GM18520 (cell line): ENCODE measurements around the gene RPS3.
"Not testable (repeated sequence)": the region's sequence is repeated elsewhere in the genome, so short reads cannot be mapped to it uniquely, and the experiment has no call there.

Source experiments
- ATAC-seq: cut with Tn5 transposase; IDR thresholded peaks from one replicate; pipeline ENCODE4 v1.9.1; 2021; ENCODE audit not compliant: unreplicated experiment

Gene RPS3

GRCh38 chr11:75413146-75413545 lies 13.8 kb downstream of the RPS3 start:
- ATAC-seq: not testable (repeated sequence)

DNA sequence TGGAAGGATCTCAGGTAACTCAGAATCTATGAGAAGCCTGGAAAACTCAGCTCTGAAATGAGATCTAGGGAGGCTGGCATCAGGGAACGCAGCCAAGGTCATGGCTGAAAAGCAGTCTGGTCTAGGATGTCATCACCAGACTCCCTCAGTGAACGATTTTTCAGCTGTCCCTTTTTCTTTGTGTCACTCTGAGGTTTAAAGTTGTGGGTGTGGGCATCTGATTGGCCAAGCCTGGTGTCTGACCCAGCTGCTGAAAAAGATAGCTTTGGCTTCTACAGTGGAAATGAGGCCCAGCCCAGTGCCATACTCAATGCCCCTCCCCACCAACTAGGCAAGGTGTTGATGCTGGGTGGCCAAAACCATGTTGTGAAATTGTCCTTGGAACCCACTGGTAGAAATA lies 14.5 kb downstream of the RPS3 start:
- no peak for ATAC-seq

- ATAC-seq: no peak
Observed at GRCh38 chr11:75420224-75421034, 21.1 kb downstream of the RPS3 start.

GRCh38 chr11:75421035-75421602 lies 21.8 kb downstream of the RPS3 start:
- no peak for ATAC-seq

GRCh38 chr11:75421902-75422247 lies 22.6 kb downstream of the RPS3 start:
- ATAC-seq: no peak

DNA sequence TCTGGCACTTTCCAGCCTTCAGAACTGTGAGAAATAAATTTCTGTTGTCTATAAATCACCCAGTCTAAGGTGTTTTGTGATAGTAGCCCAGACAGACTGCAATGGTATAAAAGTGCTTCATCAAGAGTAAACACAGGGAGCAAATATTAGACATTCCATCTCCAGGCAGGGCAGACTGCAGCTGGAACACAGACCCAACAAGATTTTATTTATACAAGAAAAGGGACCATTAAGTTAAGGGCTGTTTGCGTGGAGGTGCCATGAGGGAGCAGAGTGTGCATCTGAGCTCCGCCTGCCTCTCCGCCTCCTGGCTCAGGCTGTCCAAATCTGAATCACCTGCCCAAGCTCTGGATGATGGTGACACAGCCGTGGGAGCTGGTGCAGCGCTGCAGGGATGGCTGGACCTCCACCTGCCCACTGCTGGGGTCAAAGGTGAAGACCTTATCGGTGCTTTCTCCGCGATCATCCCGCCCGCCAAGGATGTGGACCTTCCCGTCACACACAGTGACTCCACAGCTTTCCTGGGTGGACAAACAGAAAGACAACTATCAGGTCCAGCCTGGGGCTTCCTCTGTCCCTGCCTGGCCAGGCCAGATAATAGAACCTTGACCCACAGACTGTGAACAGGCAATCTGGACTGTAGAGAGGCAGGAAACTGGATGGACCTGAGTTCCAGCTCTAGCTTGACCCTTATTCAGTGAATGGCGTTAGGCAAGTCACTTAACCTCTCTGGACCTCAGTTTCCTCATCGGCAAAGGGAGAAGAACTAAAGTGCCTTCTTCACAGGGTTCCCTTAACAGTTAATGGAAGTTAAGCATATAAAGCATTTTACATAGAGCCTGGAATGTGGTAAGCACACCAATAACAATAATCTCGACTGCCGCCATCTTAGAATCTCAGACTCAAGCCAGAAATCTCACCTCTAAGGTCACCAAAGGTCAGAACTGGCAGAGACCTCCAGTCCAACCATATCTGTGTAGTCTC lies 23.2 kb downstream of the RPS3 start:
- no peak for ATAC-seq

DNA sequence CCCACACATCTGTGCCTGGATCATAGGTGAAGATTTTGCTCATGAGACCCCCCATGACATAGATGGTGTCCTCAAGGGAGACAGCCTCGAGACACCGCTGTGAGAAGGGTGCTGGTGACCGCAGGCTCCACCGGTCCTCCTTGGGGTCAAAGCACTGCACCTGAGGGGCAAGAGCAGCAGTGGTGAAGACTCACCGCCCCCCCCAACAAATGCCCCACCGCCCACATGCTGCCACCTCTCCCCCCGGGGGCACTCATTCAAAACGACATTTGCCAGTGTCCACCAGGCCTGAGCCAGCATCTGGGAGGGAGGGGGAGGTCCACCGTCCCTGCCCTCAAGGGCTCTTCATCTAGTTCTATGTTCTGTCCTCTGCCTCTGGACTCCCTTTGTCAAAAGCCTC lies 24.4 kb downstream of the RPS3 start:
- ATAC-seq: no peak

DNA sequence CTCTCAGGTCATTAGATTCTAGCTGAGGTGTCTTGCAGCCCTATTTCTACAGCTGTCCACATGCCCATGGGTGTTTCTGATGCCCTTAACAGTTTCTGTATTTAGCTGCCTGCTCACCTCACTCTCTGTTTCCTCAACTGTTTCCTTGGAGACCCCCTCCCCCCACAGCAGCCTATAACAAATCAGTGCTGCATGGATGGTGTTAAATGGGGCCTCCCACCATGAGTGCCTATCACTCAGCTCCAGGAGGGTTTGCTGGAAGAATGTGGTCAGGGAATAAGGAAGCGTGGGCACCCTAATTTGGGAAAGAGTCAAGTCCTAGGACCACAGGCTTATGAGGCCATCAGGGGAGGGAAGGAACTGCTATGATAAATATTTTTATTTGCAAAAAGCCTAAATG lies 25.1 kb downstream of the RPS3 start:
- no peak for ATAC-seq

DNA sequence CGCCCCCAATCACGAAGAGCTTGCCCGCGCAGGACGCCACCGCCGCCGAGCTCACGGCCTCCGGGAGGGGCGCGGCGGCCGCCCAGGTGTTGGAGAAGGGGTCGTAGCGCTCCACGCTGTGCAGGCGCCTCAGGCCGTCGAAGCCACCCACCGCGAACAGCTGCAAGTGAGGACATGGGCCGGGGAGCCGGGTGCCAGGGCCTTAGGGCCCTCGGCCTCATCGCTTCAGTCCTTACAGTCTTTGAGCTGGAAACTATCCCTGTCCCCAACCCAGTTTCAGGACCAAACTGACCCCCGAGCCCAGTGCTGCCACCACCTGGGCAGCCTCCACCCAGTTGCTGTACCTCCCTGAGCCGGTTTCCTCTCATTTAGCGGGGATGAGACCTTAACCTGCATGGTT lies 26.1 kb downstream of the RPS3 start:
- ATAC-seq: no peak

DNA sequence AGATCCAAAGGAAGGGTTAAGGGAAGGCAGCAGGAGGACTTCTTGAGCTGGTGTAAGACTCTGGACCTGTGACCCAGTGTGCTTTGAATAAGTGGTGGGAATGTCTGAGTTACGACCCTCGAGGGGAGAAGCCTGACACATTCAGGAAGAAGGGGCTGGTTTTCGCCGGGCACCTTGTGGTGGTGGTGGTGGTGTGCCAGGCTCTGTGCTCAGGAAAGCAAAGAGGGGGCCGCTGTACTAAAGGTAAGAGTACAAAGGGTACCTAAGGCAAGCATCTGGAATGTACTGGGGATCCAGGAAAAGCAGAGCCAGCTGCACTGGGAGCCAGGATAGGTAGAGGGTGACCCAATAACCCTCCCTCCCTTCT lies 27.4 kb downstream of the RPS3 start:
- no peak for ATAC-seq

DNA sequence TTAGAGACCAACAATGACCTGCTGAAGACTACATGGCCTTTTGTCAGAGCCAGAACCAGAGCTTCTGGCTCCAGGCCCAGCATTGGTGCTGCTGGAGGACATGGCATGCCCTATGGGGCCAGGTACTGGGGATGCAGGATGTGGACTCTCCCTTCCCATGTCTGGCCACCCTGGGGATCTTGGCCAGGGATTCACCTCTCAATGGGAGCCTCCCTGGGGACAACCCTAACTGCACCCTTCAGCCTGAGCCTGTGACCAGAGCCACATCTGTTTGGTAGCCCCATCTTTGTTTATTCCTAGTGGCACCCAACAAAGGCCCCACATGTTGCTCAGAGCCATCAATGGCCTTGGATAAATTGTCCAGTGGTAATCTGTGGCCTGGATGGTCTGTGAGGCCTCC lies 27.9 kb downstream of the RPS3 start:
- ATAC-seq: no peak

GRCh38 chr11:75428281-75428724 lies 29.0 kb downstream of the RPS3 start:
- peak; percentile 50 for ATAC-seq

DNA sequence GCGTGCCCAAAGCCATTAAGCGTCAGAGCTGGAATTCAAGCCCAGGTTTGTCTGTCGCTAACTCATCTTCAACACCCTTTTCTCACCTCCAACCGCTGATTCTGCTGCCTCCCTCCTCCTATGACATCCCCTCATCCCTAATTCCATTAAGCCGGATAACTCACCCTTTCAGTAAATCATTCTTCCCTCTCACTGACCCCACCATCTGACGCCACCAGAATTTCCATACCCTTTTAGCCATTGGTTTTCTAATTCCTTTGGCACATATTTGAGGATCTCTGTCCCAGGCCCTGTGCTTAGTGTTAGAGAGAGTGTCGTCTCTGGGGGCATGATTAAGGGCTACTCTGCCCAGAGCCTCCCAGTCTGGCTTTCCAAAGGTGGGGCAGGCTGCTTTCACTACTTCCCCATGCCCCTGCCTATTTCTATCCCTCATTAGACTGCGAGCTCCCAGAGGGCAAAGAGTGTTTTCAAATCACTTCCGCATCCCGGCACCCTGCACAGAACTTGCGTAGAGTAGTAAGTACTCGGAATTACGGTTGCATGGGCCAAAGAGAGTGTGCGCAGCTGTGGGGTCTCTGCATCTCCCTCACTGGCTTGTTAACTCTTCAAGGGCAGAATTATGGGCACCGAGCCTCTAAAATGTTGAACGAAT lies 29.8 kb downstream of the RPS3 start:
- ATAC-seq: no peak

- ATAC-seq: no peak
Observed at GRCh38 chr11:75429641-75429901, 30.3 kb downstream of the RPS3 start.

DNA sequence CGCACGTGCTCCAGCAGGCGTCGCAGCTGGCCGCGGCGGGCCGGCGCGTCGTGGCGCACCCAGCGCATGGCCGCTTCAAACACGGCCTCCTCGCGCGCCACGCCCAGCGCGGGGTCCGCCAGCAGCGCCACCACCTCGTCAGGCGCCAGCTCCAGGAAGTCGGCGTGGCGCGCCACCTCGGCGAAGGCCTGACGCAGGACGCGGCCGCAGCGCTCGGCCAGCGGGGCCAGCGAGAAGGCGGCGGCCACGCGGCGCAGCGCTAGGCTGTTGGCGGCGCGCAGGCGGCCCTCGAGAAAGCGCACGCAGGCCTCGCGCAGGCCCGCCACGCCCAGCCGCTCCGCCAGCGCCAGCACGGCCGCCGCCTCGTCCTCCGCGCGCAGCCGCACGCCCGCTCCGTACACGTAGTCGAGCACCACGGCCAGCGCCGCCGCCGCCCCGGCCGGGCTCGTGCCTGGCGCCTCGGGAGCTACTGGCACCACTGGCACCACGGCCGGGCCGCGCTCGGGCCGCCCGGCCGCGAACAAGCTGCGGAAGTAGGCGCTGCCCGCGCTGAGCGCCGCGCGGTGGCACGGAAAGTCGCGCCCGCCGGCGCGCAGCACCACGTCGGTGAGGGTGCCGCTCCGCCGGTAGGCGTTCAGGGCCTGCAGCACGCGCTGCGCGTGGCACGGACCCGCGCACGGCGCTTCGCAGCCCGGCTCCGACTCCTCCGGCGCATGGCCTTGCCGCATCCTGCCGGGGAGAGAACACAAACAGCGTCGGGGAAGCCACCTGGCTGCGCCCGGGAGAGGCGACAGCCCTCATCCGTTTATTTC lies 30.8 kb downstream of the RPS3 start:
- peak; percentile 31 for ATAC-seq

DNA sequence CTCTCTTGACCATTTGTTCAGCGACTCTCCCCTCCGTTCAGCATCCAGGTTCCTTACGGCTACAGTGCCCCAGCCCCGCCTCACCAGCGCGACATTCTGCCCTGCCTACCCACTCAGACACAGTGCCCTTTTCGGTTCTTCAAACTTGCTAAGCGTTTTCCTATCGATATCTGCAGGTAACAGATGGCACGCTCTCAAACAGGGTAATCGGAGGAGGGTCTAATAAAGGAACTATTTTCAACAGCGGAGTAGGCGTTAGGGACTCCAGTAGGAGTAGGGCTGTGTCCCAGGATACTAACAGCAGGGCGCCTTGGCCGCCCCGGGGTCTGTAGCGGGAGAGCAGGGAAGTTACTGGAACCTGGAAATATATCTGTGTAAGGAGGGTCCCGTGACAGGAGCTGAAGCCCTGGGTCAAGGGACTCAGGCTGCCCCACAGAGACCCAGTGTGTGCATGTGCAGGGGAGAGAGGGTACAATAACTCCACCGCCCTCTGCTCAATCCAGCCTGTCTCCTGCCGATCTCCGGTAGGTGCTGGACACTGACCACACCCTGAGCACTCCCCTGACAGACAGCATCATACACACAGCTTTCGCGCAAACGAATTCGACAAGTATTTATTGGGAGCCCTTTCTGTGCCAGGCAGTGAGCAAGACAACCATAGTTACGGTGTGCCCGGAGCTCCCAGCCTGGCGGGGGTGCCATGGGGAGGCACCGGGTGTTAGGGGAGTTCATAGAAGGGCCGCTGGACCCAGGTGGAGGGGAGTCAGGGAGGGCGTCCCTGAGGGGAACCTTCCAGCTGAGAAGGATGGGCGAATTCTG lies 31.6 kb downstream of the RPS3 start:
- ATAC-seq: no peak

DNA sequence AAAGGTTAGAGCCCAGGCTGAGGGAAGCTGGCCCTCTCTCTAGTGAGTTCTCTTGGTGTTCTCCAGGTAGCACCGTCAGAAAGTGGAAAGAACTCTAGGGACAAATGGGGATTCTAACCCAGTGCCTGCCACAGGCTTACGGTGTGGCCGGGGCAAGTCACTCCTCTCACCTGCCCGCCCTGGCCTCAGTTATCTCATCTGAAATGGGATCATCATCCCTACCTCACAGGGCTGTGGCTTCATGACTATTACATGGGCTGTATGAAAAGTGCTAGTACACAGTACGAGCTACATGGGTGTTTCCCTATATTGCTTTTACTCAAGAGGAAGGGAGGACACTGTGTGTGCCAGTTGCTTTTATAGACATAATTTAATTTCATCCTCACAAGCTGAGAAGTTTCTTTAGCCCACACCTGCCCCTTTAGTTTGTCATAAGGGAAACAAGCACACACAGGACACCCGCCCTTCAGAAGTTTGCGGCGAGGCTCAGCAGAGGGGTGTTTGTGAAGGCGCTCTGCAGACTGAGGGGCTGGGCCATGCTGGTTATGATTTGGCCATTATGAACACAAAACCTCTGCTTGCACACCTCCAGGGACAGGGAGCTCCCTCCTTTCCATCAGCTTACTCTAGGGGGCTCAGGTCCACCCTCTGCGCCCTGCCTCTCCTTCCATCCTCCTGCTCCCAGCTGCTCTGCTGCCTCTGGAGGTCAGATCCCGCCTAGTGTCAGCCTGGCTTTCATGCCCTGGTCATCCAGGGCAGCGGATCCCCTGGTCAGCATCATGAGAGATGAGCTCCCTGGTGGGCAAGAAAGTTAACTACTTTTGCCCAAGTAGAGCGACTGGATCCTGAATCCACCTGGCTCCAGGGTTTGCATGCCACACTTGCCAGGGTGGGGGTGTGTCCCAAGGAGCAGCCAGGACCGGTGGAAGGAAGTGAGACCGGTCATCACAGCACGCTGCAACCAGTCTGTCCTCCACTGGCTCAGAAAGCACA lies 32.5 kb downstream of the RPS3 start:
- no peak for ATAC-seq

DNA sequence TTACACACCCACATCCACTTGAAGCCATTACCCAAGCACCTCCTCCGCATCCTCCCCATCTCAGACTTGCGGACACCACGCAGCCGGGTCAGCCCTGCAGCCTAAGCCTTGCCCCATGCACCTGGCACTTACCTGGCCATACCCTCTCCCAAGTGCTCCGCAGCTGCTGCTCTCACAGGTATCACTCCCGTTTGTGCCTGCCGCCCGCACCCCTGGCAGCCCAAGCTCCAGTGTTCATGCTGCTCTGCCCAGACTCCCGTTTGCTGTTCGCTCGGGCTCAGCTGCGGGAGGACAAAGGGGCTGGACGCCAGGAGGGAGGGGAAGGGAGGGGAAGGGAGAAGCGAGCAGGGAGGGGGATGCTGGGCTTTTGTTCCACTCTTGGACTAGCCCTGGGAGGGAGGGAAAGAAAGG lies 33.6 kb downstream of the RPS3 start, which contains the start of gene KLHL35:
KLHL35 (minus strand) TSS at position 293 of the 411 bp plus-strand sequence. CDS start 2,574 bp downstream, outside the sequence.
- no peak for ATAC-seq
